HAP-1 (cell line): ENCODE results near the gene C10orf67.
"Not testable (repeated sequence)": the region's sequence is repeated elsewhere in the genome, so short reads cannot be mapped to it uniquely, and the experiment has no call there.

Experiments used
- DNase-seq, 2 experiments: peaks; one replicate each; pipeline ENCODE4 v3.0.0-alpha.2; 2016 to 2020; ENCODE audit warnings: low spot score in 2 of 2
- H3K27me3 ChIP-seq: fragments of 250-450 bp; sonication (Bioruptor Pico); 2 replicates; pipeline ENCODE4 v1.5.1; 2020; ENCODE audit warnings: low read depth, mild to moderate bottlenecking, moderate library complexity
- H3K36me3 ChIP-seq: fragments of 250-450 bp; sonication (Bioruptor Pico); replicated peaks from 2 replicates; pipeline ENCODE4 v1.5.1; 2020; ENCODE audit warnings: mild to moderate bottlenecking
- H3K4me1 ChIP-seq: fragments of 250-450 bp; sonication (Bioruptor Pico); 2 replicates; pipeline ENCODE4 v1.5.1; 2020; ENCODE audit warnings: mild to moderate bottlenecking
- H3K4me3 ChIP-seq: fragments of 250-450 bp; sonication (Bioruptor Pico); 2 replicates; pipeline ENCODE4 v1.5.1; 2020; ENCODE audit warnings: mild to moderate bottlenecking, moderate library complexity
- H3K9me3 ChIP-seq: fragments of 250-450 bp; sonication (Bioruptor Pico); 2 replicates; pipeline ENCODE4 v1.5.1; 2020; ENCODE audit warnings: mild to moderate bottlenecking, moderate library complexity
- in situ Hi-C: fragments of 300-500 bp; cut with MboI; formaldehyde crosslinking; loops from 3 replicates; pipeline ENCODE4 v1.14.3; 2020; ENCODE audit warnings: low sequenced_read_pairs, inconsistent platforms, mixed read lengths

Gene C10orf67

DNA sequence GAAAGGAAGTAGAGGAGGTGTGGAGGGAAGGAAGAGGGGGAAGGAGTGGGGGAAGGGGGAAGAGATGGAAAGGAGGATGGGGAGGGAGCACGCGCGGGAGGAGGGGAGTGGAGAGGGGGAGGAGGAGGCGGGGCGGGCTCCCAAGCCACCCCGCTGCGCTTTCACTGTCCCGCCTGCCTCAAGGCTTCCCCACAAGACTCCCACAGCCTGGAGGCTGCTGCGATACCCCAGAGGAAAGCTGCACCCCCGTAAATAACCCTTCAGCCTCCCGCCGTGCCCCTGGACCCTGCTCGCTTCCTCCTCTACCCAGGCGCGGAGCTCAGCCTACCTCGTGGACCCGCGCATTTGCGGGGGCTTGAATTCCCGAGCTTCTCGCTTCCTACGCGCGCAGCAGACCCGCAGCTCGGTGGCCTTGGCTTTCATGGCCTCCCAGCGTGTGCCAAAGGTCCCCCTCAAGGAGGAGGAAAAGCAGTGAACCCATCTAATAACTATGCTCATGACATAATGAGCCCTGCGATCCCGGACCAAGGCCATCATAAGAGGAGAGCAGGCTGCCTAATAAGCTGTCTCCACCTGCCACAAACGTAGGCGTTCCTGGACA is at the start of gene C10orf67:
TSS of gene C10orf67 (minus strand) at position 557 of the 601 bp plus-strand sequence. CDS start at position 534, 23 bp downstream.
- Histone ChIP-seq H3K4me1 (peaks cover 11% of the 10 kb centered on the region), H3K4me3 (peak within 1 kb of the TSS; percentile 40), H3K36me3 (no peaks in the 10 kb centered on the region), H3K9me3 (no peaks in the 10 kb centered on the region), H3K27me3 (no peaks in the 10 kb centered on the region)
- in situ Hi-C loops: no loop called here
- peak; percentile 40 to 71 for DNase-seq

DNA sequence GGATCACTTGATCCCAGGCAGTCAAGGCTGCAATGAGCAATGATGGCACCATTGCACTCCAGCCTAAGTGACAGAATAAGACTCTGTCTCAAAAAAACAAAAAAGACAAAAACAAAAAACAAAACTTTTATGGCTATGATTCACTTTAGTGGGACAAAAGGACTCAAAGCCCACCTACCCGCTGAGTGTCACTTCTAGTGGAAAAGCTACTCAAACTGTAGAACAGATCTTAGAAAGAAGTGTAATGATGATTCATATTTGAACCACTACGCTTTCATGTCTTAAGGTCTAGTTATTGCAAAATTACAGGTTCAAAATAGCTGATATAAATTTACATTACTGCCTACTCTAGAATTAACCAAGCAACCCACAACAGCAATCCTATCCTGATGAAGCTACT is 47.2 kb upstream of the C10orf67 start:
- Histone ChIP-seq H3K4me3 (no peak overlapping the region), H3K4me1 (no peaks in the 10 kb centered on the region; the same call in 1 of the 2 replicates), H3K9me3 (no peaks in the 10 kb centered on the region), H3K27me3 (no peaks in the 10 kb centered on the region), H3K36me3 (no peaks in the 10 kb centered on the region)
- DNase-seq: no peak
- in situ Hi-C loops: no loop called here

DNA sequence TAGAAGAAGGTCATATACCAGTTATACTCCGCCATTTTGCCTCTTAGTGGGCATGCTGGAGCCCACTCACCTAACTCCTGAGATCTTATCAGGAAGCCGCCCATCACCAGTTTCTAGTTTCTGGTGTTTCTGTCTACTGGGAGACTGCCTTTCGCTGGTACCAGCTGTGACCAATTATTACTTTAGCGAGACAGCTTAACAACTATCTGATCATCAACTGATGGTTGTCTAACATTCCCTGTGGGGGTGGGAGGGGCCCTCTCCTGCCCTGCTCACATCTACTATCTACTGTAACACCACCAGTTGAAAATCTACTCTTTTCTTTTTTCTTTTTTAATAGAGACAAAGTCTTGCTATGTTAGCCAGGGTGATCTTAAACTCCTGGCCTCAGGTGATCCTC is 46.2 kb upstream of the C10orf67 start:
- Histone ChIP-seq H3K36me3 (no peaks in the 10 kb centered on the region), H3K4me1 (no peaks in the 10 kb centered on the region; the same call in 1 of the 2 replicates), H3K27me3 (no peaks in the 10 kb centered on the region), H3K4me3 (no peak overlapping the region), H3K9me3 (no peaks in the 10 kb centered on the region)
- no peak for DNase-seq
- in situ Hi-C loops: no loop called here

DNA sequence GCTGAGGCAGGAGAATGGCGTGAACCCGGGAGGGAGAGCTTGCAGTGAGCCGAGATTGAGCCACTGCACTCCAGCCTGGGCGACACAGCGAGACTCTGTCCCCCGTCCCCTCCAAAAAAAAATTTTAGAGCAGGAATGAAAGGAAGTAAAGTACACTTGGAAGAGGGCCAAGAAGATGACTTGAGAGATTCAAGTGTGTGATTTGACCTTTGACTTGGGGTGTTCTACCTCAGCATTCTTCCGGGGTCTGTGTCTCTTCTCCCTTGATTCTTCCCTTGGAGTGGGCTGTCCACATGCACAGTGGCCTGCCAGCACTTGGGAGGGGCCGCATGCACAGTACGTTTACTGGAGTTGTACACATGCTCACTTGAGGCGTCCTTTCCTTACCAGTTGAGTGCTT is 45.8 kb upstream of the C10orf67 start:
- H3K4me1 ChIP-seq, H3K9me3 ChIP-seq, H3K4me3 ChIP-seq, H3K27me3 ChIP-seq, DNase-seq, in situ Hi-C loops, H3K36me3 ChIP-seq: not testable (repeated sequence)

DNA sequence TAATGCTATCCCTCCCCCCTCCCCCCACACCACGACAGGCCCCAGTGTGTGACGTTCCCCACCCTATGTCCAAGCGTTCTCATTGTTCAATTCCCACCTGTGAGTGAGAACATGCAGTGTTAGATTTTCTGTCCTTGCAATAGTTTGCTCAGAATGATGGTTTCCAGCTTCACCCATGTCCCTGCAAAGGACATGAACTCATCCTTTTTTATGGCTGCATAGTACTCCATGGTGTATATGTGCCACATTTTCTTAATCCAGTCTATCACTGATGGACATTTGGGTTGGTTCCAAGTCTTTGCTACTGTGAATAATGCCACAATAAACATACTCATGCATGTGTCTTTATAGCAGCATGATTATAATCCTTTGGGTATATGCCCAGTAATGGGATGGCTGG is 42.9 kb upstream of the C10orf67 start:
- H3K27me3 ChIP-seq, H3K36me3 ChIP-seq, H3K4me3 ChIP-seq, H3K9me3 ChIP-seq, H3K4me1 ChIP-seq, in situ Hi-C loops, DNase-seq: not testable (repeated sequence)

DNA sequence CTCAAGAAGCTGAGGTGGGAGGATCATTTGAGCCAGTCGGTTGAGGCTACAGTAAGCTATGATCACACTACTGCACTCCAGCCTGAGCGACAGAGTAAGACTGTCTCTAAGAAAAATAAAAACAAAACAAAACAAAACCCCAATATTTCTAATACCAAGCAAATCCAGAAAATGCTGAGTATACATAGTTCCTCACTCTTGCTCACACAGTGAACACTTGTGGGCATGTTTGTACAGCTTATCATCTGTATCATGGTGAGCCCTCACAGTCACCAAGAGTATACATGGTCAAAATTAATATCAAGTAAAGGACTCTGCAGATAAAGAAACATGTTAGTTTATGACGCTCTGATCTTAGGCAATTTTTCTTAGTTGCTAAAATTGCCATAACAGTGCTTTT is 41.5 kb upstream of the C10orf67 start:
- in situ Hi-C loops: no loop called here

DNA sequence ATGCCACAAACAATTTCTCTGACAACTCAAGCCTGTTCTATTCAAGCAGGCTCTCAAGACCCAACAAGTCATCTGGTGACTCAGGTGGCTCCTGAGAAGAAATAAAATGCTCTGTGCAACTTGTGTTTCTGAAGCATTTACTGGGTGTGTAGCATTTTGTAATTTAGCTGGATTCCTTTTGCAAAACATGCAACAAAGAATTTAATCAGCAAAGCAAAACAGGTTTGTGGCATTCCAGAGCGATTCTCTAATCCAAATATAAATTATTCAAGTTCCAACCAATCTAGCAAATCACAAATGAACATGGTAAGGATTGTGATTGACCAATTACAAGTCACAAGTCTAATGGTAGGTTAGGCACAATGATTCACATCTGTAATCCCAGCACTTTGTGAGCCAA is 39.8 kb upstream of the C10orf67 start:
- H3K9me3 ChIP-seq: no peaks in the 10 kb centered on the region
- no peaks in the 10 kb centered on the region for H3K4me1 ChIP-seq
- no peak overlapping the region for H3K4me3 ChIP-seq
- in situ Hi-C loops: no loop called here
- H3K27me3 ChIP-seq: no peaks in the 10 kb centered on the region
- no peaks in the 10 kb centered on the region for H3K36me3 ChIP-seq
- DNase-seq: no peak

More for the DNA sequence above, 41.5 kb upstream of the C10orf67 start:
- Histone ChIP-seq H3K27me3 (no peaks in the 10 kb centered on the region), H3K4me3 (no peak overlapping the region), H3K36me3 (no peaks in the 10 kb centered on the region), H3K4me1 (no peaks in the 10 kb centered on the region), H3K9me3 (no peaks in the 10 kb centered on the region)
- DNase-seq: no peak

DNA sequence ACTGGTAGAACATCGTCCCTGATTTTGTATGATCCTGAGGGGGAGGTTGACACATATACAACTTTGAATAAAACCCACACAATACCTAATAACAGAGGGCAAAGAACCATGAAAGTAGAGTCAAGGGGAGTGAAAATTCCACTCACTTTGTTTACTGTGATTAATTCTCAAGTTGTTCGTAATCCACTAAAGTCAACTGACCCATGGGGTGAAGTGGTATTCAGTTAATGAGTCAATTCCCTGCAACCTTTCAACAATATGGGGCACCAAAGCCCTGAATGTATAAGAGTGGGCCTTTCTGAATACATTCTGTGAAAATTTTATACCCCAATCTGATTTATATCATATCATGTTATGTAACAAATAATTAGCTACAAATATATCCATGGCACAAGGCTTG is 39.0 kb upstream of the C10orf67 start:
- in situ Hi-C loops: no loop called here
- Histone ChIP-seq H3K27me3 (no peaks in the 10 kb centered on the region), H3K4me3 (no peak overlapping the region), H3K9me3 (no peaks in the 10 kb centered on the region), H3K4me1 (no peaks in the 10 kb centered on the region), H3K36me3 (no peaks in the 10 kb centered on the region)
- DNase-seq: no peak

DNA sequence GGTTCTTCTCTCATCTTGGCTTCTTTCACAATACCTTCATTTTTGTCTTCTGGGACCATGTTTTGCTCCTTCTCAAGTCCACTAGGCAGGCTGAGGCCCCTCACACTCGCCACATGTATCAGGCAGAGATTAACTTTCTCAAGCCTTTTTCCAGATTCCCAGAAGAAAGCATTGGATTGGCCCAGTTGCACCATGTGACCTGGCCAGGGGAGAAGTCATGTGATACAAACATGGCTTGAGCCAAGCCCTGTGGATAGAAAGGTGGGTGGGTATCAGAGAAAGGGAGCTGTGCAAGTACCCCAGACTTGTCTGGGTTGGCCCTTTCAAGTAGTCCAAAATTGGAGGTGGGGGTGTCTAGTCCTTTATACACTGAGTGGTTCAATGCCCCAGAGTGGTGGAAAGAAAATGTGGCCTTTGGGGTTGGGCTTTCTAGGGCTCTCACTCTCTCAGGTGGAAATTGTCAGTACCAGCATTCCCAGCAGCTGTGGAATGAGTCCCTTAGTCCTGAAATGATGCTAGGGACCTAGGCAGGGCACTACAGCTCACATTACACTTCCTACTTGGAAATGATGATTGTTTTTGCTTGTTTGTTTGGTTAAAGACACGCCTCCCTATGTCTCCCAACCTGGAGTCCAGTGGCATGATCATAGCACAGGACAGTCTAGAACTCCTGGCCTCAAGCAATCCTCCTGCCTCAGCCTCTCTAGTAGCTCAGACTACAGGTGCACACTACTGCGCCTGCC is 36.9 kb upstream of the C10orf67 start:
- no peaks in the 10 kb centered on the region for H3K4me1 ChIP-seq
- DNase-seq: no peak
- no peak overlapping the region for H3K4me3 ChIP-seq
- in situ Hi-C loops: no loop called here
- H3K27me3 ChIP-seq: no peaks in the 10 kb centered on the region
- H3K36me3 ChIP-seq: no peaks in the 10 kb centered on the region
- H3K9me3 ChIP-seq: no peaks in the 10 kb centered on the region

DNA sequence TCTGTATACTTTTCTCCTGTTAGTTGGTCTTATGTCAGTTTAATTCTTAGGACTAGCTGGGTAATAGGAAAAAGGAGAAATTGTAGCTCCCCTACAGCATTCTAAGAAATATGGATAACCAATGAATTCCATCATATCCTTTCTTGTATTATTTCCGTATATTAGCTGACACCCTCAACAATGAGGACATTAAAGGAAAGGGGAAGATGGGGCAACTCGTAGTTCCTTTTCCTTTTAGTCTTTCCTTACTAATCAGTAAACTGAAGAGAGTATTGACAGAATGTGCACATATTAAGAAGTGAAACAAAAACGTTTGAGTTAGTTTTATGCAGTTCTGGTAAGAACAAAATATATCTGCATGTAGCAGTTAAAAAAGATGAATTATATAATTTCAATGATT is 35.1 kb upstream of the C10orf67 start:
- in situ Hi-C loops: no loop called here
- Histone ChIP-seq H3K4me1 (no peaks in the 10 kb centered on the region), H3K27me3 (no peaks in the 10 kb centered on the region), H3K4me3 (no peak overlapping the region), H3K9me3 (no peaks in the 10 kb centered on the region), H3K36me3 (no peaks in the 10 kb centered on the region)
- no peak for DNase-seq

DNA sequence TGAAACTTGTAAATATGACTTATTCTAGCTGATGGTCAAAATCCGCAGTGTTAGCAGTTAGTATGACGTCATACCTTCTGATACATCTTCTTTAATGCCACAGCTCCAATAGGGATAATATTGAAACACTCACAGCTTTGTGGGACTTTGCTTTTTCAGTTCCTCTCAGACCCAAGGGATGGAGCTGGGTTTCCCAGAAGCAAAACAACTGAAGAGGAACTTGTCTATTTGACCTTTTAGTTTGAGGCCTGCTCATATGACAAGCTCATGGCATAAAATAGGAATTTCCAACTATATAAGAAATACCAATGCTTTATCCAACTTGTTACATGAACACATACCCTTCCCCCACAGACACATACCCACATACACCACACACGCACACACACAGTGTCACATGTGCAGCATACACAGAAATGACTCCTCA is 31.6 kb upstream of the C10orf67 start:
- in situ Hi-C loops: no loop called here
- H3K4me3 ChIP-seq: no peak overlapping the region
- no peaks in the 10 kb centered on the region for H3K36me3 ChIP-seq
- no peaks in the 10 kb centered on the region for H3K4me1 ChIP-seq
- no peaks in the 10 kb centered on the region for H3K9me3 ChIP-seq
- no peaks in the 10 kb centered on the region for H3K27me3 ChIP-seq
- no peak for DNase-seq

DNA sequence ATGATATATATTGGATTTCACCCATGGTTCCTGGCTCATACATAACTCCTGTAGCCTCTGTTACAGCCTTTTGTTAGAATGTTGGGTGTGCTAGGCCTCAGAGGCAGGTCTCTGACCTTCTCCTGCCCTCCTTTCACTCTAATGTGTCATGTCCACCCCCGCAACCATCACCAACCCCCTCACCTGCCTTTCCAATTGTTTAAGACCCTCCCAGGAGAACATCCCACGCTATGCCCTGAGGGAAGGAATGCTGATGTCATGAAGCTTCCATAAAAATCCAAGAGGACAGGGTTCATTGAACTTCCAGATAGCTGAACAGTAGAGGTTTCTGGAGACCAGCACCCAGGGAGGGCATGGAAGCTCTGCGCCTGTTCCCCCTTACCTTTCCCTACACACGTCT is 30.8 kb upstream of the C10orf67 start:
- Histone ChIP-seq H3K36me3 (no peaks in the 10 kb centered on the region), H3K4me1 (no peaks in the 10 kb centered on the region), H3K9me3 (no peaks in the 10 kb centered on the region), H3K27me3 (no peaks in the 10 kb centered on the region), H3K4me3 (no peak overlapping the region)
- DNase-seq: no peak
- in situ Hi-C loops: no loop called here

DNA sequence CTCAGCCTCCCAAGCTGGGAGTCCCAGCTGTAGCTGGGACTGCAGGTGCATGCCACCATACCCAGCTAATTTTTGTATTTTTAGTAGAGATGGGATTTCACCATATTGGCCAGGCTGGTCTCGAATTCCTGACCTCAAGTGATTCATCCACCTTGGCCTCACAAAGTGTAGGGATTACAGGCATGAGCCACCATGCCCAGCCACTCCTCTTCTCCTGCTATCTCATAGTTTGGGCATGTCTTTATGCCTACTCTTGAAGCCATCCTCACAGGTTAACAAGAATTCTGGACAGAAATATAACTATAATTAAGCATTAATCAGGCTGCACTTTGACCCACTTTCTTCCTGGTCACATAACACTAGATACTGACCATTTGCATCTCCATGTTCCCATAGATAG is 28.6 kb upstream of the C10orf67 start:
- DNase-seq: no peak
- in situ Hi-C loops: no loop called here
- no peaks in the 10 kb centered on the region for H3K36me3 ChIP-seq
- H3K27me3 ChIP-seq: peaks cover 3% of the 10 kb centered on the region; the same call in 1 of the 2 replicates
- H3K9me3 ChIP-seq: no peaks in the 10 kb centered on the region
- no peak overlapping the region for H3K4me3 ChIP-seq
- H3K4me1 ChIP-seq: no peaks in the 10 kb centered on the region

DNA sequence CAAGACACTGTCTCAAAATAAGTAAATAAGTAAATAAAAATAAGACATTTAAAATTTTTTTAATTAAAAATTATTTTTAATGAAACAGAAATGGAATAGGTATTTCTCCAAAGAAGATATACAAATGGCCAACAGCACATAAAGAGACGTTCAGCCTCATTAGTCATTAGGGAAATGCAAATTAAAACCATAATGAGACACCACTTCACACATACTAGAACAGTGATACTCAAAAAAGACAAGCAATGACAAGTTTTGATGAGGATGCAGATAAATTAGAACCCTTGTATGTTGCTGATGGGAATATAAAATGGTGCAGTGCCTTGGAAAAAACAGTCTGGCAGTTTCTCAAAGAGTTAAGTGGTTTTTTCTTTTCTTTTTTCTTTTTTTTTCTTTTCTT is 26.5 kb upstream of the C10orf67 start:
- in situ Hi-C loops: no loop called here
- H3K9me3 ChIP-seq: no peaks in the 10 kb centered on the region
- no peak overlapping the region for H3K4me3 ChIP-seq
- DNase-seq: no peak
- H3K27me3 ChIP-seq: peaks cover 3% of the 10 kb centered on the region; the same call in 1 of the 2 replicates
- H3K36me3 ChIP-seq: no peaks in the 10 kb centered on the region
- H3K4me1 ChIP-seq: no peaks in the 10 kb centered on the region
